Activated naive CD8-positive, alpha-beta T cell treated with anti-CD3 and anti-CD28 coated beads, Interleukin-2, amount 50 U/mL, for 16 hours (primary cell): ENCODE results near the gene TMEM190.
"Not testable (repeated sequence)": the region's sequence is repeated elsewhere in the genome, so short reads cannot be mapped to it uniquely, and the experiment has no call there.

ENCODE experiments used
- DNase-seq: peaks from one replicate; pipeline ENCODE4 v3.0.0-alpha.2; 2020; ENCODE audit warnings: low read depth, low spot score

TMEM190 gene

DNA sequence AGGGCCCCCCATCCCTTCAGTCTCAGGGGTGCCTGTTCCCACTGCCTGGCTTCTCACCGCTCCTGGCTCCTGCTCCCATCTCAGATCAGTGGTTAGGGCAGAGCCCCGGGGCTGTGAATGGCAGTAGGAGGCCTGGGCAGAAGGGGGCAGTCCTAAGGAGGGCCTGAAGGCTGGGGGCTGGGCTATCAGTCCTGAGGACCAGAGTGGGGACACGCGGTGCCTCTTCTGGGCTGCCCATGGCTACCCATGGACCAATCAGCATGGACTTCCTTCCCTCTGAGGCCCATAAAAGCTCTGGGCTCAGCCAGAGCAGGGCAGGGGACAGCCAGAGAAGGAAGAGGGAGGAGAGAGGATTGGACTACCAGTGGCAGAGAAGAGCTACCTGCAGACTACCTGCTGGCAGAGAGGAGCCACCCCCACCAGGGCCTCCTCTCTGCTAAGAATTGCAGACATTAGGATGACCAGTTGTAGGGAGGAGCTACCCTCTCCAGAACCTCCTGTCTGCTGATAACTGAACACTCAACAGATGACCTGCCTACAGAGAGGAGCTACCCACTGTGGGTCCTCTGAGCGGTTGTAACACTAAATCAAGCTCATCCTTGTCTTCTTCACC, 43.1 kb downstream of the TMEM190 start:
- DNase-seq, result no peak

- not testable (repeated sequence) for DNase-seq
Observed at GRCh38 chr19:55421281-55421680, 44.7 kb downstream of the TMEM190 start.

GRCh38 chr19:55423225-55424005, 46.8 kb downstream of the TMEM190 start:
- no peak for DNase-seq

DNA sequence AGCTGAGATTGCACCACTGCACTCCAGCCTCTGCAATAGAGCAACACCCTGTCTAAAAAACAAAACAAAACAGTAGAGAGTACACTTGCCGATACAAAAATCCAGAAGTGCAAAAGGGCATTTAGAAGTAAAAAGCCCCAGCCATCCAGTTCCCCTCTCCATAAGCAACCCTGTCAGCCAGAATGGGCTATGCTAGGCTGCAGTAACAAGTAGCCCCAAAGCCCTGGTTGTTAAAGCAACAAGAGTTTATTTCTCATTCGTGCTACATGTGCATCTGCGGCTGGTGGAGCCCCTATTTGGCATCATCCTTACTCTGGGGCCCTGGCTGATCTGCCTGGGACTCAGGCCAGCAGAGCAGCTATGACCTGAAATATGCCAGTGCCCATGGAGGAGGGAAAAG, 47.9 kb downstream of the TMEM190 start:
- DNase-seq, result no peak

- DNase-seq, result no peak
Observed at GRCh38 chr19:55426042-55426441, 49.4 kb downstream of the TMEM190 start.
